ENCODE data around the gene CPOX.

The CPOX gene

DNA sequence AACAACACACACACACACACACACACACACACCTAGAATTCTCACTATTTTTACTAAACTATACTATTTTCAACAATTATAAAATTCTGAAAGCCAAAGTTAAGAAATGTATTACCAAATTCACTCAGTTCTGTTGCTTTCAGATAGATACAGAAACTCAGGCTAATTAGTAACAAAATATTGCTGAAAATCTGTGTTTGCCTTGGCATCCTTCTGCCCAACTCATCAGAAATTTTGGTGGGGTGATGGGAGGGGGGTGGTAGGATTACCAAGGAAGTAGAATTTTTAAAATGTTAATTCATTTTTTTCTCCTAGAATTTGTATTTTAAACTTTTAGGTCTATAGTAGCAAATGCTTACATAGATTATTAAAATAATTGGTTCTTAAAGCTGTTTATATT is 2.7 kb upstream of the CPOX start:
- DNase-seq (ENCODE audit: low spot score): no peak

DNA sequence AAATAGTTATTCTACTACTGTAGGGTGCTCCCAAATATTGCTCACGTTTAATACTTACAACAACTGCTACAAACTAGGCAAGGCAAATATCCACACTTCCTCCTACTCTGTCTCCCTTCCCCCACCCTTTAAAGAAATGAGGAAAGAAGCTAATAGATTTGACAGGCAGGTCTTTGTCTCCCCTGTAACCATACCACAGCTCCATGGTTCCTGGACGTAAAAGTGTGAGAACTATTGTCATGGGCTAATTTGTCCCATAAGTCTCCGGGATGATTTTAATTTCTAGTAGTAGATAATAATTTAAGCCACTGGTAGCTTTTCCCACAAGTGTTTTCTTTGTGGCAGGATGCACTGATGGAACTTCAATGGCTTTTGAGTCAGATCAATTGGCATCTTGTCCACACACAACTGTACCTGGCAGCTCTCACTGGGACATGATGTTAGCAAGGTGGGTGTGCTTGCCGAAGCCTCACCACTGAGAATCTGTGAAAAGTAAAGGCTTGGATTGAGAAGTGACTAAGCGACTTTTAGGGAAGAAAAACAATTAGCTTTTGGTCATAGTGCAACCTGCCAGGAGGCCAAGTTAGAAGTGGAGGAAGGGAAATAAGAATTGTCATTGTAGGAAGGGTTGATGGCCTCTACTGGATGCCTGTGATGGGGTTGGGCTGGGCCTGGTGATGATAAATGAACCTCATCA is 1.4 kb upstream of the CPOX start:
- no peak for DNase-seq (ENCODE audit: low spot score)

GRCh38 chr3:98592345-98592935 is 971 bp downstream of the CPOX start:
- no peak for DNase-seq (ENCODE audit: low spot score)

DNA sequence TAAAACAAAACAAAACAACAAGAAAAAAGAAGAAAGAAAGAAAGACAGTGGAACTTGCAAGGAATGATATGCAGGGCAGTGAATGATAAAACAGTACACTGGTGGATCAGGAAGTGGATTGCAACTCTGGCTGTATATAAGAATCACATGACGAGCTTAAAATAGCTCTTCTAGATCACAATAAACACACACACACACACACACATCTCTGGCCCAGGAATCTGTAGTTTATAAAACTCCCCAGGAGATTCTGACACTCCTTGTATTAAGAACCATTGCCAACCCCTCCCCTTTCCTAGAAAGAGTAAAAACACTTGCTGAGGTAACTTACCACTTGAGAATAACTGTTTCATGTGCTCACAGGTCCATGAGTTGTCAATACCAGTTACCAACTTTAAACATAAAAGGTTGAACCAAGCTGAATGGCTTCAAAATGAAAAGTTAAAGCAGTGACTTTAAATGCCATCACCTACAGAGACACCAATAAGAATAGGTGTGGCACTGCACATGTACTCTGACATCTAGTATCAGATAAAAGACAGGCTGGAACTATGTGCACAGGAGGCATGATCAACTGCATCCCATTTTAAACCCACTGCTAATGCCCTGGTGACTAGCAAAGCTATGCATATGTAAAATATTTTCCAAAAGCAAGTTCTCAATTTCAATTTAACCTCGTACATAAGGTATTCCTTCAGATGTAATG is 3.9 kb downstream of the CPOX start:
- DNase-seq (ENCODE audit: low spot score): no peak

DNA sequence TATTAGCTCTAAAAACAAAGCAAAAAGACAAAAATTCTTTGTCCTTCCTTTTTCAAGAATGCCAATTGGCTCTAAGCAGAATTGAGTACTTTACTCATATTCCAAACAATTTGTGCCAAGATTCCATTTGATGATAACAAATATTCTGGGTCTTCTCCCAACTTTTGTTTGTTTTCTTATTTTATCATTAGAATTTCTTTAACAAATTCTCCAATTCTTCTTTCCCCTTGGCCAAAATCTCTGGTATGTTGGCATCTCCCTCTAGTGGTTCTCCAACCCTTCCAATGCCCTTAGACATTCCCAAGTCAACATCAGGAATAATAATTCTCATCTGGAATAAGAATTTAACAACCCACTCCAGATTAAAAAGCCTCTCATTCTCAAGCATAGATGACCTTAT is 5.3 kb downstream of the CPOX start:
- DNase-seq (ENCODE audit: low spot score): no peak

DNA sequence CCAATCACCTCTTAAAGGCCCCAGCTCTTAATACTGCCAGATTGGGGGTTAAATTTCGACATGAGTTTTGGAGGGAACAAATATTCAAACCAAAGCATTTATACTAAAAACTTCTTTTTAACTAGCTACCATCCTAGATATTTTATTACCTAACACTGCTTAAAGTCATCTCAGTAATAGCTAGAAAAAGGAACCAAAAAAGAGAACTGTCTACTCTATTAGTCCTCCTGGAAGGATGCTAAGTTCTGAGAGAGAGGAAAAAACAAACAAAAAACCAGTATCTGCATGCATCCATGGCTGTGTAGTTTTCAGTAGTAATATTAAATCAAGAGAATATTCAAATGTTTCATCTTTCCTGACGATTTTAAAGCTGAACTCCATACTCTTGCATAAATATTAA is 5.8 kb downstream of the CPOX start:
- DNase-seq (ENCODE audit: low spot score): no peak

DNA sequence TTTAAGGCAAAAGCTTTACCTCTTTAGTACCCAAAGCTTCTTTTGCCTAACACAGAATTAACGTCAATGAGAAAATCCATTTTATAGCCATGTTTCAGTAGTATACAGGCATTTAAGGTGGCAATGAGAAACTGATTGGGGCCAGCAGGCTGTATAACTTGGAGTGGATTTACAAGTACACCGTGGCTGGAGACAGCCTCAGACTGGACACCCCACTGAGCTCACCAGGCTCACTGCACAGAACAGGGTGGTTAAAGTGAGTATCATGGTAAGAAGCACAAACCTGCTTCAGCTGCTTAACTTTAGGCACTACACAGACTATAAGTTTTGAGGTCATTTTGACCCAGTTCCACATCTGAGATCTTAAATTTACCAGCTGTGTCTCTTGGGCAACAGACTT is 8.9 kb downstream of the CPOX start:
- no peak for DNase-seq (ENCODE audit: low spot score)

DNA sequence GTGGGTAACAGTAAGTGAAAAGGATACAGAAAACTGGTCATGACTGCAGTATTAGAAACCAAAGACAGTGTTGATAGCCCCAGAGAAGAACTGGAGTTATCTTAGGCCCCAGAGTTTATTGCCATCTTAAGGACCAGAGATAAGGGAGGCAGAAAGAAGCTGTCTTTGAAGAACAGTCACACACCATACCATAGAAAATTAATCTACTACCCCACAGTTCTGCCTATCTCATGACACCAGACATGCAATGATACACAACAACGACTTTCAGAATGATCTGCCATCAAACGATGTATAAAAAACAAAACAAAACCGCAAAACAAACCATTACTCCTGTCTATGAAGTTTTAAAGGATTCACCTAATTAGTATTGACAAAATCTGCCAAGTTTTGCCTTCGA is 9.6 kb downstream of the CPOX start:
- no peak for DNase-seq (ENCODE audit: low spot score)

DNA sequence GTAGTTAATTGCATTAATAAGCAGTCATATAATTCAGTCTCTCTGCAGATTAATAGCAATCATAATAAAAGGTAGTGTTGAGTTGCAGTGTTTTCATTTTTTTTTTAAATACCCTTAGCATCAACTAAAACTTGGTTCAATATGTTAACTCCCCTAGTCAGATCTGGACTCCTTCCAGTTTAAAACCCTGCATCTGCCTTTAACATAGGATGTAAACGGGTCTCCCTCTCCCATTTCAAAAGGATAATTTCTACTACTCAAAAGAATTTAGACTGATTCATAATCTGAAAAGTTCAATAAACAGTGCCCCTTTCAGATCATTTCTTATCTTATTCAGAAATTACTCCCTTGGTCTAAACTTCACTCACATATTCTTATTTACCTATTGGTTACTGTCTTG is 11.4 kb downstream of the CPOX start:
- DNase-seq (ENCODE audit: low spot score): no peak

- DNase-seq (ENCODE audit: low spot score): peak; percentile 67
Observed at GRCh38 chr3:98581474-98581873, 11.9 kb downstream of the CPOX start.

DNA sequence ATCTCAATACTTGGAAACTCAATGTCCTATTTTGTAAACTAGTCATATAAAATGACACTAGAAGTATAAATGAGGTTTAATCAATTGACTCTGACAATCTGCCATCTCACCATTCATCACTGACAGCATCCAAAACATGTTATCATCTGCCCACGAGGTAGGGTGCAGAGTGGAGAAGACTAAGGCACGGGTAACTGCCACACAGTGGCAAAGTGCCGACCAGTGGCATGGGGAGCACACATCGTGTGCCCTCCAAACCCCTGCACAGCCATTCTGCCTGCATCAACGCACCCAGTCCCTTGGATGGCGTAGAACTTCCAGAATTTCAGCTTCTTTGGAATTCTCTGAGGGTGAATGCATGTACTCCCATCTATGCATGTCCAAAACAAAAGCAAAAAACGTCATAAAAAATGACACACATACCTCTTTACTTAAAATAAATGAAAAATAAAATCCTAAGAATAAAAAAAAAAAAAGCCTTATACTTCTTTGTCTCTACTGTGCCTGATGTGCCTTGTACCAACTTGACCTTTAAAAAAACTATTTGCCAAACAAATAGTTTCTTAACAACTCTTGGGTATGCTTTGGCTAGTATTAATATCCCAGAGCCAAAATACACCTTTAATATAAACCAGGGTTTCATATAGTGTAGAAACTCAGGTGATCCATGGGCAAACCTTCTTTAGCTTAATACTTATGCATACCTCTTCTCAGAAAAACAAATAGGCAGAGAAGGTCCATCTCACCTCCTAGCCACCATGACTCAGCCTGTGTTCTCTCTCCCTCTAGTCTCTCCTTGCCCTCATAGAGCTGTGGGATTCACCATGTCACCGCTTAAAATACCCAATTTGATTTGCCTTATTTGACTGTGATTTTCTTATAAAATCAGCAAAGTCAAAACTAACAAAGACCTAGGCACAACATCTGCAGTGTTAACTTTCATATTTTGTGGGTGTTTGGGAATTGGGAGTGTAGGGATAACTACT is 12.7 kb downstream of the CPOX start:
- no peak for DNase-seq (ENCODE audit: low spot score)

- no peak for DNase-seq (ENCODE audit: low spot score)
Observed at GRCh38 chr3:98577178-98577895, 16.1 kb downstream of the CPOX start.

DNA sequence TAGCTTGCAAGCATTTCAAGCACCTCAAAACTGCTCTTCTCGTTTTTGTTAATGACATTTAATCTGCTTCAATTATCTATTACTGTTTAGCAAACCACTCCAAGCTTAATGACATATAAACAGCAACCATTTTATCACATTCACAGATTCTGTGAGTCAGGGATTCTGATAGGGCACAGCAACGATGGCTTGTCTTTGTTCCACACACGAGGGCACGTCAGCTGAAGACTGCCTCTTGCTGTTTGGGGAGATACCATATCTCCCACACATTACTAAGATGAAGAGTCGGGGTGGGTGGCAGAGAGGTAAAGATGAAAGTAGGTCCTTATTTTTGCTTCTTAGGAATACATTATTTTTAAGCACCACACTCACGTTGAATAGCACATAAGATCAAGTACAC is 19.3 kb downstream of the CPOX start:
- DNase-seq (ENCODE audit: low spot score): no peak

DNA sequence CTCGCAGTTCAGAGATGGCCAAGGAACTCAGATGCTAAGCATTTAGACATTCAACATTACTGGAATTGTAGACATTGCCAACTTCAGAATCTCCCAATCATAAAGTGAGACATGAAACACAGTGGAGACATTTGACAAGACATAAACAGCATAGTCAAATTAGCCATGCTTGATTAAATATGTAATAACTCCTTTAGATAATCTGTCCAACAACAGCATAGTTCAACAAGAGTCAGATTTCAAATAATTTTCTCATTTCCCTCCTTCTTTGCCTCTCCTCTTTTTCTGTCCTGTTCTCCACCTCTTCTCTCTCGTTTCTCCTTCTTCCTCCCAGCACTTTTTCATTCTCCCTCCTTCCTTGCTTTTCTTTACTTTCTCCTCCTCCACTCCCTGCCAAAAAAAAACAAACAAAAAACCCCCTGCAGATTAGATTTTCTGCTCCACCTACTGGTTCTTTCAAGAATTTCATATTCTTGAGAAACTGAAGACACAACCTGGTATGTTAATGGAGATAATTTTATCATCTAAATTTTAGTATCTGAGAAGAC is 20.2 kb downstream of the CPOX start:
- no peak for DNase-seq (ENCODE audit: low spot score)

DNA sequence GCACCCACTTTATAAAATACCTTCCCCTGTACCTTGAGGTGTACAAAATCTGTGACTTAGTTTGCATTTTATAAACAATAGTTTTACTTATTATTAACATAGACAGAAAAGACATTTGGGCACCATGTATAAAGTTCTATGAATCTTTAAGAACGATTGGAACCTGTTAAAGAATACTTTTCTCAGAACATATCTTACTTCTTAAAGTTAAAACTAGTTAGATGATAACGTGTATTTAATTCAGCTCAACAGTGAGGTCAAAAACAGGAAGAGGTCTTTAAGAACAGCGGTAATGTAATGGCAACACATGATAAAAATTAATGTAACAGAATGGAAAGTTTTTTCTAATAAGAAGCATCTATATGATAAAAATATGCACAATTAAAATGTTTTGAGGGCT is 25.0 kb downstream of the CPOX start:
- no peak for DNase-seq (ENCODE audit: low spot score)

DNA sequence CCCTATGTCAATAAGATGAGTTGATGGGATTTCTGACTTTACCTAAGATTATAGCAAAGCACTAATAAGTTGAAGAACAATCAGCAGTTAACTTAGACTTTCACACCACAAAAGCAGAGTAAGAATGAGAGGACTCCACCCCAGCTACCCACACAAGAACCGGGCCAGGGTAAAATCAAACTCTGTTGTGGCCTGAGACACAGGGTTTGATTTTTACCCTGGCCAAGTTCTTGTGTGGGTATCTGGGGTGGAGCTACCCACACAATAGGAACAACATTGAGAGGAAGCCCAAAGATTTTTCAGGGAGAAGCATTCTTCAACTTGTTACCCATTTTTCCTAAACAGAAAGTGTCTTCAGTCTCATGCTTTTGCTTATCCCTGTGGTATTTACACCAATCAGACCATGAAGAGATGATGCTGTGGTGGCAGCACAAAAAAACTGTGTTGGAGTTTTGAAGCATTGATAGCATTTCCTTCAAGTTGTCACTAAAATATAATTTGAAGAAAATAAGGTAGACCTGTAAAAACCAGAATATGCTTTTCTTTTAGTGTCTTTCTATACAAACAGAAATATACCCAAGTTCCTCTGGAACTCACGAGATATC is 25.6 kb downstream of the CPOX start:
- DNase-seq (ENCODE audit: low spot score): no peak

DNA sequence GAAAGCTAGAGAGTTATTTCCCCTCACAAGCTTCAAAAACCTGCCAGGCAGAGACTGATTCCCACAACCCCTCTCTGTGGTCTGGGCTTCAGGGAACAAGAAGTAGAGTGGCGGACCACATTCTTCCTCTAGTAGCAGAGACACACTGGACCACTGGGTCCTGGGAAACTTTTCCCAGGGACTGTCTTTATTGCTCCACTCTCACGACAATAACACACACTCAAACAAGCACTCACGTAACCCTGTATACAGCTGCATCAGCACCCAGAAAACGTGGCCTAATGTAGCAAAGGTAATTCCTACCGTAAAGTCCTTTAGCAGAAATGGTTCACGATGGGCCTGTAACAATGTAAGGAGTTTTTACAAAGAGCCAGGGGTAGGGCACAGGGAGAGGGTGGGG is 27.6 kb downstream of the CPOX start:
- no peak for DNase-seq (ENCODE audit: low spot score)

DNA sequence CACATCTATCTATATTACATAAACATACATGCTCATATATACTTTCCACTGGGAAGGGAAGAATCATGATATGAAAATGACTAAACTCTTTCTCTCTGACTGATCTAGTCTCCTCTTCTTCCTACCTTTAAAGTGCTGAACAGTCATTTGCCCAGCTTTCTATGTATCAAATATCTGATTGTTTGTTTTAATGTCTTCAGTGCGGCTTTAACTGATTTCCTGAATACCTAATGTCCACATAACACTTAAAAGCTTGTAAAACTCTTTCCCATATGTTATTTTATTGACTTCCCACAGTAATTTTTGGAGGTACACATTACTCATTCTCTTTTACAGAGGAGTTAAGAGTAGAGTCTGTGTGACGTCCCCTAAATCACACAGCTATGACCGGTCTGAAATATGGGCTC is 28.2 kb downstream of the CPOX start:
- no peak for DNase-seq (ENCODE audit: low spot score)

DNA sequence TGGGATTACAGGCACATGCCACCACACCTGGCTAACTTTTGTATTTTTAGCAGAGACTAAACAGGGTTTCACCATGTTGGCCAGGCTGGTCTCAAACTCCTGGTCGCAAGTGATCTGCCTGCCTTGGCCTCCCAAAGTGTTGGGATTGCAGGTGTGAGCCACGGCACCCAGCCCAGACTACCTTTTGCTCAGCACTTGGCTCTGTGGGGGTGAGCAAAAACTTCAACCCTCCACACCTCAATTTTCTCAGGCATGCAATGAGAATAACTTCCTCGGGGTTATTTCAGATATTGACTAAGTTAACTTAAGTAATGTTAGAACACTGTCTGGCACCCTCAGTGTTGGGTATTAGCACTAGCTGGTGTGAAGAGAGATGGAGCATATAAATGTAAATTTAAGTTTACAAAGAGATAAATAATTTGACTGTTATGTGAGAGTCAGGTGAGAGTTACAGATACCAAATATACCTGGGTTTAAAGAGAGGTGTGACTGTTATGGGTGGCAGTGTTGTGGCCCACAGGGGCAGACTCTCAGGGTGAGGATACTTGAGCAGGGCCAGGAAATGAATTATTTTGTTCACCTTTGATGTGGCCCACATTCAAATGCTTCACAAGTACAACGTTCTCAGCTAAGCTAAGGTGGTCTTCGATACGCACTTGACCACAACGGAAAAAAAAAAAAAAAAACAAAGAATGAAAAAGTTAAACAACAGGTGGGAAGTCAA is 29.0 kb downstream of the CPOX start:
- no peak for DNase-seq (ENCODE audit: low spot score)

GRCh38 chr3:98563661-98564281 is 29.6 kb downstream of the CPOX start:
- no peak for DNase-seq (ENCODE audit: low spot score)
